Activated CD8-positive, alpha-beta memory T cell treated with anti-CD3 and anti-CD28 coated beads for 36 hours (primary cell): ENCODE data around the gene UGCG. TPM values are rescaled to one million over a fixed set of nuclear protein-coding genes. Genes with fewer than 3 reads are reported as not detected.

Experiments
- total RNA-seq, 2 experiments: library from RNA; stranded (reverse); gene quantifications; one replicate each; pipeline ENCODE4 v1.2.3, GENCODE V29; 2021

UGCG gene
- total RNA-seq, 2 experiments from 2014 or later, result 28.4 to 29.7 TPM

Other genes with a start within 250 kb of the UGCG start
- 10 to 100 TPM; 26.2 to 26.4 TPM for gene GNG10, start 235.2 kb upstream of the UGCG start, total RNA-seq
- not detected for gene SHOC1, start 101.9 kb upstream of the UGCG start, total RNA-seq